PFSK-1 (cell line): ENCODE results near the gene ABITRAM.

Experiments used
- FOXP2 ChIP-seq: optimal IDR thresholded peaks from 2 replicates; pipeline ENCODE3; 2011; ENCODE audit warnings: borderline replicate concordance, control low read depth, inconsistent platforms; ENCODE audit not compliant: insufficient read depth; ENCODE audit errors: extremely low read length, extremely low read depth
- POLR2AphosphoS5 ChIP-seq: IDR thresholded peaks from 2 replicates; pipeline ENCODE4 v1.6.1; 2012; ENCODE audit warnings: low read depth, mild to moderate bottlenecking, control low read depth, low read length, moderate library complexity
- SIN3A ChIP-seq: IDR thresholded peaks from 2 replicates; pipeline ENCODE4 v1.6.1; 2012; ENCODE audit warnings: mild to moderate bottlenecking, low read length, moderate library complexity, borderline replicate concordance; ENCODE audit not compliant: insufficient read depth
- TAF1 ChIP-seq: IDR thresholded peaks from 2 replicates; pipeline ENCODE4 v1.6.1; 2012; ENCODE audit warnings: low read length, control low read depth, borderline replicate concordance; ENCODE audit not compliant: insufficient read depth
- TF ChIP-seq, protein P1 (sequence below), 2 experiments: IDR thresholded peaks; 2 replicates each; pipeline versions ENCODE4 v1.6.1 to v1.8.0; 2011 to 2012; ENCODE audit warnings: low read depth in 2 of 2, low read length in 2 of 2, control low read depth in 1 of 2, inconsistent platforms in 1 of 2, mild to moderate bottlenecking in 1 of 2, moderate library complexity in 1 of 2; ENCODE audit not compliant: insufficient read depth in 1 of 2

The ABITRAM gene

DNA sequence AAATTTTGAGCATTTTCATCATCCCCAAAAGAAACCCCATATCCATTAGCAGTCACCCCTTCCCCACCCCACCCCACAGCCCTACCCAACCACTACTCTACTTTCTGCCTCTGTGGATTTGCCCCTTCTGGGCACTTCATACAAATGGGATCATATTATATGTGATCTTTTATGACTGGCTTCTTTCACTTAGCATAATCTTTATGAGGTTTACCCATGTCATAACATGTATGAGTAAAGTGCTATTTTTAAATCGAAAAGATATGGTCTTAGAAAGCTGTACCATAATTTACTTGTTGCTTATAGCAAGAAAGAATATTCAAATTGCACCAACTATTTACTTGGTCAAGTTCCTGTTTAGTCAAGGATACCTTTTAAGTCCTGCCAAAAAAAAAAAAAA is 13.0 kb upstream of the ABITRAM start:
- TF ChIP-seq TAF1: no peak
- TF ChIP-seq, protein P1, sequence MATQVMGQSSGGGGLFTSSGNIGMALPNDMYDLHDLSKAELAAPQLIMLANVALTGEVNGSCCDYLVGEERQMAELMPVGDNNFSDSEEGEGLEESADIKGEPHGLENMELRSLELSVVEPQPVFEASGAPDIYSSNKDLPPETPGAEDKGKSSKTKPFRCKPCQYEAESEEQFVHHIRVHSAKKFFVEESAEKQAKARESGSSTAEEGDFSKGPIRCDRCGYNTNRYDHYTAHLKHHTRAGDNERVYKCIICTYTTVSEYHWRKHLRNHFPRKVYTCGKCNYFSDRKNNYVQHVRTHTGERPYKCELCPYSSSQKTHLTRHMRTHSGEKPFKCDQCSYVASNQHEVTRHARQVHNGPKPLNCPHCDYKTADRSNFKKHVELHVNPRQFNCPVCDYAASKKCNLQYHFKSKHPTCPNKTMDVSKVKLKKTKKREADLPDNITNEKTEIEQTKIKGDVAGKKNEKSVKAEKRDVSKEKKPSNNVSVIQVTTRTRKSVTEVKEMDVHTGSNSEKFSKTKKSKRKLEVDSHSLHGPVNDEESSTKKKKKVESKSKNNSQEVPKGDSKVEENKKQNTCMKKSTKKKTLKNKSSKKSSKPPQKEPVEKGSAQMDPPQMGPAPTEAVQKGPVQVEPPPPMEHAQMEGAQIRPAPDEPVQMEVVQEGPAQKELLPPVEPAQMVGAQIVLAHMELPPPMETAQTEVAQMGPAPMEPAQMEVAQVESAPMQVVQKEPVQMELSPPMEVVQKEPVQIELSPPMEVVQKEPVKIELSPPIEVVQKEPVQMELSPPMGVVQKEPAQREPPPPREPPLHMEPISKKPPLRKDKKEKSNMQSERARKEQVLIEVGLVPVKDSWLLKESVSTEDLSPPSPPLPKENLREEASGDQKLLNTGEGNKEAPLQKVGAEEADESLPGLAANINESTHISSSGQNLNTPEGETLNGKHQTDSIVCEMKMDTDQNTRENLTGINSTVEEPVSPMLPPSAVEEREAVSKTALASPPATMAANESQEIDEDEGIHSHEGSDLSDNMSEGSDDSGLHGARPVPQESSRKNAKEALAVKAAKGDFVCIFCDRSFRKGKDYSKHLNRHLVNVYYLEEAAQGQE (IDR thresholded peaks at IDR 0.05; ENCODE audit: insufficient read depth in 1 of 2, low read depth in 2 of 2, low read length in 2 of 2): no peak
- no peak for TF ChIP-seq SIN3A
- TF ChIP-seq FOXP2: no peak
- TF ChIP-seq POLR2AphosphoS5: no peak

DNA sequence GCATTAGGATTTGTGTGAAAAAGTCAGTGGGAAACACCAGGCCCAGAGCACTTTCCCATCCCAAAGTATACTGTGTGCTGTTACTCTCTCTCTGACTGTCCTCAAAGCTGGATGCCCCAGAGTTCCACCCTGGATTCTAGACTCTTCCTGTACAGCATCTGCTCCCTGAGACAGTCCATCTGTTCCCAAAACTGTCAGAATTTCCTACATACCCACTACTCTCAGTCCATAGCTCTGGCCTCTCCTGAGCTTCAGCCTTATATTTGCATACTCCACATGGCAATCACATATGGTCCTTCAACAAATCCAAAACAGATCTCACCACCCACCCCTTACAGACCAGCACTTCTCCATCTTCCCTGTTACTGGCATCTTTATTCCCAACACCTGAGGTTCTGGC is 9.7 kb upstream of the ABITRAM start:
- TF ChIP-seq, protein P1 (IDR thresholded peaks at IDR 0.05; ENCODE audit: insufficient read depth in 1 of 2, low read depth in 2 of 2, low read length in 2 of 2): no peak
- TF ChIP-seq POLR2AphosphoS5 (no peak), TAF1 (no peak), SIN3A (no peak)

DNA sequence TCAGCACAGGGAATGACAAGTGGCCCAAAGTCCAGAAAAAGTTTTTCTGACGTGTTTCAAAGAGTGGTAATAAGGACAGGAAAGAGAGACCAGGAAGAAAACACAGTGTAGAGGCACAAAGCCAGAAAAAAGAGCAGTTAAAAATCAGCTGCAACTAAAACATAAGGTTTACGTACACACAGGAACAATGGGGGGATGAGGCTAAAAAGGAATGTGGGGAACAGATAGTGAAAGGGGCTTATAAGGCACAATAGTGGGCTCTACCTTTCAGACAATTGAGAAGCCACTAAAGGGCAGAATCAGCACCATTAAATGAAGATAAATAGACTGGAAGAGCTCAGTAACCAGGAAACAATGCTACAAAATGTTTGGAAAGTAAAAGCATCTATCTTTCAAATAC is 5.8 kb upstream of the ABITRAM start:
- TF ChIP-seq, protein P1 (IDR thresholded peaks at IDR 0.05; ENCODE audit: insufficient read depth in 1 of 2, low read depth in 2 of 2, low read length in 2 of 2): no peak
- TF ChIP-seq TAF1: no peak

DNA sequence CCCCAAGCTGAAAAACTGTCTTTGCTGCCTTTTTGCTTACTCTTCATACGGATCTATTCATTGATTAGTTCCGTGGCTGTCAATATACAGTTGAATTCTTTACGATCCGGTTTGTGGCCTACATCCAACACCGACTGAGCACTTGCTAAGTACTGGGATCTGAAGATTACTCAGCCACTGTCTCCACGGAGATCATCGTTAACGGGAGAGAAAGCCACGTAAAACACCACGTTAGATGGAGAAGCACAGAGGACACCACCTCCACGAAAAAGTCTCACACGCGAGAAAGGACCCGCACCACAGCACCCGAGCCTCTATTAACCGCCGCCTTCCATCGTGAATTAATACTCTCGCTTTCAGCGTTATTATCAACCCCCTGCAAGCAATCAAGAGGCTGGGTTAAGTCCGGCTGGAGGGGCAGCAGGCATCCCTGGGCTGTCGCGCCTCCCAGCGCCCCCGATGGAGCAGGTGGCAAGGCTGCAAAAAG is 926 bp upstream of the ABITRAM start:
- TF ChIP-seq FOXP2 (no peak), SIN3A (no peak), POLR2AphosphoS5 (no peak), TAF1 (no peak)
- TF ChIP-seq, protein P1 (IDR thresholded peaks at IDR 0.05; ENCODE audit: insufficient read depth in 1 of 2, low read depth in 2 of 2, low read length in 2 of 2): no peak

DNA sequence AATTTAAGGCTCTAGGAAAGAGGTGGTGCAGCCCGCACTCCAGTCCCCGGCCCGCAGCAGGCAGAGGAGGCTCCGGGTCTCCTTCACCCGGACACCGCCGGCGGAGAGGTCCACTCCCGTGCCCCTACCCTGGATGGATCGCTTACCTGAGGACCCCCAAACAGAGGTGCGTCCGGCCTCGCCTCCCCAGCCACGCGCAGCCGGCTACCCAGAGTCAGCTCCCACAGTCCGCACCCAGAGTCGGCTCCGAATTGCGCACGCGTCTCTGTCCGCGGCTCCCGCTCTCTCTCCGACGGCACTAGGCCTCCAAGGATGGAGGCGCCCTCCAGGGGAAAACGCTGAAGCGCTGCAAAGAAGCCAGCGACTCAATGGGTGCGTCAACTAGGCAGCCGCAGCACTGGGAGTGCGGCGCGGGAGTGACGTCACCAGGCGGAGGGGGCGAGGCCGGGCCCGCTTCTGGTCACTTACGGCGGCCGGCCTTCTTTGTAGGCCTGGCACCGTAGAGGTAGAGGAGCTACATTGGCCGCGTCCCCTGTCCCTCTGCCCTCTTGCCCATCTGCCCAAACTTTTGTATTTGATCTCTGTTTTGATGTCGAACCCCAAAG is 380 bp upstream of the ABITRAM start, which contains the start of gene ELP1:
ELP1 (minus strand) TSS at position 407 of the 605 bp plus-strand sequence. CDS start 2,978 bp downstream, outside the sequence.
- TF ChIP-seq POLR2AphosphoS5 (peak; percentile 74), FOXP2 (peak; percentile 77), SIN3A (no peak; the same call in 1 of the 2 replicates), TAF1 (peak; percentile 60; the same call in 1 of the 2 replicates)
- TF ChIP-seq, protein P1 (IDR thresholded peaks at IDR 0.05; ENCODE audit: insufficient read depth in 1 of 2, low read depth in 2 of 2, low read length in 2 of 2): peak in 1 of 2 experiments; percentile 39; a peak in 1 of 4 replicates
